Measurements from ENCODE around the gene GCSAM.

GCSAM gene, protein sequence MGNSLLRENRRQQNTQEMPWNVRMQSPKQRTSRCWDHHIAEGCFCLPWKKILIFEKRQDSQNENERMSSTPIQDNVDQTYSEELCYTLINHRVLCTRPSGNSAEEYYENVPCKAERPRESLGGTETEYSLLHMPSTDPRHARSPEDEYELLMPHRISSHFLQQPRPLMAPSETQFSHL

DNA sequence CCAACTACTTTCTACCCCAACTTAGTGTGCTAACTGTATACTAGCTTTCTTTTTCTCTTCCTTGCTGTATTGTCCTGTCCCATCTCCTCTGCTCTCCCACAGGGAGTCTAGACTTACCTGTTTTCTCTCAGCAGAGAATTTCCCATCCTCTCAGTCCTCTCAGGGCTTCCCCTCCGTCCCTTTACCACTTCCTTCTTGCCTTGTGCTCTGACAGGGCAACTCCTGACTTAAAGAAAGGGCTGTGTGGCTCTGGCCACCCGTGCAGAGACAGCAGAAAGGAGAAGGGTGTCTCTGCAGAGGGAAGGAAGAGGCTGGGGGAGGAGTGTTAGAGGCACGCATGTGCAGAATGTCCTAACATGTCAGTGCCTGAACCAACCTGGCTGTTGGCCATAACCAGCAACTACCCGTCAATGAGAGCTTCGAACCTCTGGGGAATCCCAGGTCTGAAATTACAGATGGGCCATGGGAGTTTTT lies at the start of gene GCSAM:
Gene GCSAM, minus strand, starts transcription at position 274 of the 474 bp plus-strand sequence. Its CDS starts 128 bp downstream, at position 146.
- H3K4me1 Mint-ChIP-seq: peaks cover 50% of the 10 kb centered on the region
- no peak within 1 kb of the TSS for H3K27ac Mint-ChIP-seq
- no peaks in the 10 kb centered on the region for H3K27me3 Mint-ChIP-seq (ENCODE audit: low read depth)
- no peak within 1 kb of the TSS for H3K4me3 Mint-ChIP-seq
- no peaks in the 10 kb centered on the region for H3K9me3 Mint-ChIP-seq
- TF ChIP-seq, protein P1, sequence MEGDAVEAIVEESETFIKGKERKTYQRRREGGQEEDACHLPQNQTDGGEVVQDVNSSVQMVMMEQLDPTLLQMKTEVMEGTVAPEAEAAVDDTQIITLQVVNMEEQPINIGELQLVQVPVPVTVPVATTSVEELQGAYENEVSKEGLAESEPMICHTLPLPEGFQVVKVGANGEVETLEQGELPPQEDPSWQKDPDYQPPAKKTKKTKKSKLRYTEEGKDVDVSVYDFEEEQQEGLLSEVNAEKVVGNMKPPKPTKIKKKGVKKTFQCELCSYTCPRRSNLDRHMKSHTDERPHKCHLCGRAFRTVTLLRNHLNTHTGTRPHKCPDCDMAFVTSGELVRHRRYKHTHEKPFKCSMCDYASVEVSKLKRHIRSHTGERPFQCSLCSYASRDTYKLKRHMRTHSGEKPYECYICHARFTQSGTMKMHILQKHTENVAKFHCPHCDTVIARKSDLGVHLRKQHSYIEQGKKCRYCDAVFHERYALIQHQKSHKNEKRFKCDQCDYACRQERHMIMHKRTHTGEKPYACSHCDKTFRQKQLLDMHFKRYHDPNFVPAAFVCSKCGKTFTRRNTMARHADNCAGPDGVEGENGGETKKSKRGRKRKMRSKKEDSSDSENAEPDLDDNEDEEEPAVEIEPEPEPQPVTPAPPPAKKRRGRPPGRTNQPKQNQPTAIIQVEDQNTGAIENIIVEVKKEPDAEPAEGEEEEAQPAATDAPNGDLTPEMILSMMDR (IDR thresholded peaks at IDR 0.05; ENCODE audit: unreplicated experiment in 3 of 3): no peak
- H3K36me3 Mint-ChIP-seq (ENCODE audit: low read depth): no peaks in the 10 kb centered on the region

DNA sequence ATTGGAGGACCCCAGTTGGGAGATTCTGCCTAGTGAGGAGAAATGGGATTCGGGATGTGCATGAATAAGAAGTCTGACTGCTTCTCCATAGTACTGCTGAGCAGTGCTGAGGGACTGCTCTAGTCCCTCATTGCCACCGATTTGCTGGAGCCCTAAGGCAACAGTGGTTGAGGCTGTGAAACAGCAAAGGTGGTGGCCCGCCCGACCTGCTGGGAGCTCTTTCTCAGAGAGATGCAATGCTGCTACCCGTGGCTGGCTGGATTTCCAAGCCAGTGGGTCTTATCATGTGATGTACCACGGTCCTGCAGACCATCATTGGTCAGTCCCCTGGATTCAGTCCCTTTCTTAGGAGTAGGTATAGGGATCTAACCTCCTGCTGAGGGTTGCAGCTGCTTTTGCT lies 42.6 kb upstream of the GCSAM start:
- Mint-ChIP-seq H3K4me3 (no peak overlapping the region), H3K27ac (no peak overlapping the region)

DNA sequence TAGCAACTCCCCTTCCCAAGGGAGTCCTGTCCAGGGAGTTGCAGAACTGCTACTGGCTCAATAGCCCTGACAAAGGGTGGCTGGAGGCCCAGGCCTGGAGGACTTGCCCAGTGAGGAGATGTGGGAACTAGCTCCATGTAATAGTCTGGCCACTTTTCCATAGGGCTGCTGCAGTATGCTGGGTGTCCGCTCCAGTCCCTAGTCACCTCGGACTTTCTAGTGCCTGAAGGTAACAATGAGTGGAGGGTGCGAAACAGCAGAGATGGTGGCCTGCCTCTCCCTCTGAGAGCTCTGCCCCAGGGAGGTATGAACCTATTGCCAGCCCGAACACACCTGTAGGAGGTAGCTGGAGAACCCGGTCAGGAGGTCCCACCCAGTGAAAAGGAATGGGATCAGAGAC lies 42.0 kb upstream of the GCSAM start:
- no peaks in the 10 kb centered on the region for H3K9me3 Mint-ChIP-seq
- H3K4me3 Mint-ChIP-seq: no peak overlapping the region
- TF ChIP-seq, protein P1 (IDR thresholded peaks at IDR 0.05; ENCODE audit: unreplicated experiment in 3 of 3): no peak
- no peaks in the 10 kb centered on the region for H3K4me1 Mint-ChIP-seq
- H3K27me3 Mint-ChIP-seq (ENCODE audit: low read depth): no peaks in the 10 kb centered on the region
- no peak overlapping the region for H3K27ac Mint-ChIP-seq
- H3K36me3 Mint-ChIP-seq (ENCODE audit: low read depth): no peaks in the 10 kb centered on the region

More for the DNA sequence above, 42.6 kb upstream of the GCSAM start:
- Mint-ChIP-seq H3K27me3 (ENCODE audit: low read depth) (no peaks in the 10 kb centered on the region), H3K9me3 (no peaks in the 10 kb centered on the region), H3K36me3 (ENCODE audit: low read depth) (no peaks in the 10 kb centered on the region), H3K4me1 (no peaks in the 10 kb centered on the region)
- TF ChIP-seq, protein P1 (IDR thresholded peaks at IDR 0.05; ENCODE audit: unreplicated experiment in 3 of 3): no peak

DNA sequence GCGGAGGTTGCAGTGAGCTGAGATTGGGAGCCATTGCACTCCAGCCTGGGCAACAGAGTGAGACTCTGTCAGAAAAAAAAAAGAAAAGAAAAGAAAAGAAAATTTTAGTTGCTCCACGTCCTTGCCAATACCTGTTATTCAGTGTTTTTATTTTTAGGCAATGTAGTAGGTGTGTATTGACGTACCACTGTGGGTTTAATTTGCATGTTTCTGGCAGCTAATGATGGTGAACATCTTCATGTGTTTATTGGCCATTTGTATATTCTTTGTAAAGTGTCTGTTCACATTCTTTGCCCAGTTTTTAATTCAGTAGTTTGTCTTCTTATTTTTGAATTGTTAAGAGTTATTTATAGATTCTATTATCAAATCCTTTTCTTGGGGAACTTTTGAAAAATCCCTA lies 38.1 kb upstream of the GCSAM start:
- TF ChIP-seq, protein P1 (IDR thresholded peaks at IDR 0.05; ENCODE audit: unreplicated experiment in 3 of 3): no peak
- Mint-ChIP-seq H3K4me3 (no peak overlapping the region), H3K27me3 (ENCODE audit: low read depth) (no peaks in the 10 kb centered on the region), H3K27ac (no peak overlapping the region), H3K36me3 (ENCODE audit: low read depth) (peaks cover 2% of the 10 kb centered on the region), H3K4me1 (no peaks in the 10 kb centered on the region), H3K9me3 (peaks cover 4% of the 10 kb centered on the region)

DNA sequence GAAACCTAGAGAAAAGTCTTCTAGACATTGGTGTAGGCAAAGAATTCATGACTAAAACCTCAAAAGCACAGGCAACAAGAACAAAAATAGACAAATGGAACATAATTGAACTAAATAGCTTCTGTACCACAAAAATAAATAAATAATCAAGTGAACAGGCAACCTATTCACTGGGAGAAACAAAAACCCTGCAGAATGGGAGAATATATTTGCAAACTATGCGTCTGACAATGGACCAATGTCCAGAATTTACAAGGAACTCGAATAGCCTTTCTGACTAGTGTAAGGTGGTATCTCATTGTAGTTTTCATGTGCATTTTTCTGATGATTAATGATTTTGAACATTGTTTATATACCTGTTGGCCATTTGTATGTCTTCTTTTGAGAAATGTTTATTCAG lies 37.0 kb upstream of the GCSAM start:
- Mint-ChIP-seq H3K27me3 (ENCODE audit: low read depth) (no peaks in the 10 kb centered on the region), H3K4me1 (no peaks in the 10 kb centered on the region), H3K36me3 (ENCODE audit: low read depth) (peaks cover 3% of the 10 kb centered on the region), H3K4me3 (no peak overlapping the region), H3K9me3 (peaks cover 6% of the 10 kb centered on the region), H3K27ac (no peak overlapping the region)
- TF ChIP-seq, protein P1 (IDR thresholded peaks at IDR 0.05; ENCODE audit: unreplicated experiment in 3 of 3): no peak

DNA sequence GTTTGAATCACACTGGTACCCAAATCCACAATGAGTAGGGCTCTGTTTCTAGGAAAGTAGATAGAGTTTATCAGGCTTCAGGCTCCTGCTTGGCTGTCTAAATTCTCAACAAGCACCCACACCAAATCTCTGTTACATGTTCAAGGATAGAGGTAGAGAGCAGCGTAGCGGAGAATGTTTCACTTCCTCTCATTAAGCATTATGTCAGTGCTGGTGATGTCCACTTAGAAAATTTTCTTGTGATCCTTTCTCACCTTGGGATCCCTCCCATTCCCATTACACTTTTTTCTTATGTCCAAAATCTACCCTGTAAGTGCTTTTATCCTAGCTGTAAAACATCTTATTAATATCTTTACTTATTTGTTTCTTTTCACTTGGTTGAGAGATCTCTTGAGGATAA lies 34.7 kb upstream of the GCSAM start:
- Mint-ChIP-seq H3K4me1 (no peaks in the 10 kb centered on the region), H3K4me3 (no peak overlapping the region), H3K9me3 (peaks cover 11% of the 10 kb centered on the region), H3K36me3 (ENCODE audit: low read depth) (peaks cover 6% of the 10 kb centered on the region), H3K27ac (no peak overlapping the region), H3K27me3 (ENCODE audit: low read depth) (no peaks in the 10 kb centered on the region)
- TF ChIP-seq, protein P1 (IDR thresholded peaks at IDR 0.05; ENCODE audit: unreplicated experiment in 3 of 3): no peak
